KMS-11 (cell line): ENCODE measurements around the gene BTBD2.

ENCODE experiments used
- H2AFZ ChIP-seq: fragments of 200-600 bp; sonication (generic); 2 replicates; pipeline ENCODE4 v1.6.1; 2016; ENCODE audit warnings: antibody characterized with exemption, mixed run types, low read depth
- H3K27ac ChIP-seq: fragments of 200-600 bp; sonication (generic); 2 replicates; pipeline ENCODE4 v1.6.1; 2016; ENCODE audit warnings: mild to moderate bottlenecking, mixed run types
- H3K27me3 ChIP-seq: fragments of 200-600 bp; sonication (generic); 2 replicates; pipeline ENCODE4 v1.6.1; 2017; ENCODE audit warnings: mild to moderate bottlenecking, low read depth, mixed run types, moderate library complexity; ENCODE audit not compliant: insufficient read depth
- H3K36me3 ChIP-seq: fragments of 200-600 bp; sonication (generic); 2 replicates; pipeline ENCODE4 v1.6.1; 2017; ENCODE audit warnings: mild to moderate bottlenecking, mixed run types; ENCODE audit not compliant: insufficient read depth
- H3K4me1 ChIP-seq: fragments of 200-600 bp; sonication (generic); 2 replicates; pipeline ENCODE4 v1.6.1; 2016; ENCODE audit warnings: mild to moderate bottlenecking, low read depth, mixed run types; ENCODE audit not compliant: poor library complexity, severe bottlenecking
- H3K4me2 ChIP-seq: fragments of 200-600 bp; sonication (generic); 2 replicates; pipeline ENCODE4 v1.7.0; 2016; ENCODE audit warnings: mild to moderate bottlenecking, mixed run types
- H3K4me3 ChIP-seq: fragments of 200-600 bp; sonication (generic); IDR thresholded peaks from 2 replicates; pipeline ENCODE4 v1.6.1; 2017; ENCODE audit warnings: low read depth, low read length, mixed read lengths; ENCODE audit not compliant: insufficient read depth
- H3K79me2 ChIP-seq: fragments of 200-600 bp; sonication (generic); 2 replicates; pipeline ENCODE4 v1.6.1; 2016; ENCODE audit warnings: low read depth, mixed run types; ENCODE audit not compliant: insufficient read depth
- H3K9ac ChIP-seq: fragments of 200-600 bp; sonication (generic); 2 replicates; pipeline ENCODE4 v1.6.1; 2016; ENCODE audit warnings: mild to moderate bottlenecking, mixed run types
- H4K20me1 ChIP-seq: fragments of 200-600 bp; sonication (generic); 2 replicates; pipeline ENCODE4 v1.6.1; 2016; ENCODE audit warnings: mild to moderate bottlenecking, mixed run types; ENCODE audit not compliant: insufficient read depth
- CTCF ChIP-seq: fragments of 200-600 bp; sonication (generic); conservative IDR thresholded peaks from 2 replicates; pipeline ENCODE4 v1.6.1; 2017; ENCODE audit warnings: low read depth, mild to moderate bottlenecking, antibody characterized with exemption, low read length, moderate library complexity, mixed read lengths

Gene BTBD2

DNA sequence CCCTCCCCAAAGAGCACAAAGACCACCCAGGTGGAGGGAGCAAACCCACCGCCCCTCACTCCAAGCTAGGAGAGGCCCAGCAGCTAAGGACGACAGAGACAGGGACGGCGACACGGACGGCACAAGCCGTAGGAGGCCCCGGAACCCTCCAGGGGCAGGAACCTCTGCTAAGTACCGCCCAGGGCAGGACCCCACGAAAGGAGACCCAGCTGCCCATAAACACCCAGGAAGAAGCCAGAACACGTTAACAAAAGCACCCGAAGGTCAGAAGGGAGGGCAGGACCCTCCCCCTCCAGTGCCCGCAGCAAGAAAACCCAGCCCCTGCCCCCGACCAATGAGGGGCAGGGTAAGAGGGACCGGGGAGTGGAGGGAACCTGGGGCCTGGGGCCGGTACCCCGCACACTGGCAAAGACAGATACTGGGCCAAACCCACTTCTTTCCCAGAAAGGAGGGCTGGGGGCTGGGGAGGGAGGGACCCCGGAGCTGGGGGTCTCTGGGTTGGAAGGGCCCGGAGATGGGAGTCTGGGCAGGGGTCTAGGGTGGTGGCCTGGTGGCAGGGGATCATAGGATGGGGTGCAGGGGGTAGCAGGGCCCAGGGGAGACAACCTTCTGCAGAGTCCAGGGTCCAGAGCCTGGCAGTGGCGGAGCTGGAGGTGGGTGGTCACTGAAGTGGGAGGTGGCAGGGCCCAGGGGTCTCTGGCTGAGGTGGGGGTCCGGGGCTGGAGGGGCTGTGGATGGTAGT, 2.4 kb downstream of the BTBD2 start:
- Histone ChIP-seq H3K36me3 (no peaks in the 10 kb centered on the region), H3K79me2 (peaks cover 21% of the 10 kb centered on the region; the same call in 1 of the 2 replicates), H3K4me2 (no peak overlapping the region), H4K20me1 (no peaks in the 10 kb centered on the region), H3K27ac (no peak overlapping the region), H2AFZ (no peak overlapping the region), H3K4me1 (no peaks in the 10 kb centered on the region), H3K9ac (no peak overlapping the region), H3K27me3 (no peaks in the 10 kb centered on the region), H3K4me3 (no peak overlapping the region)
- no peak for TF ChIP-seq CTCF

DNA sequence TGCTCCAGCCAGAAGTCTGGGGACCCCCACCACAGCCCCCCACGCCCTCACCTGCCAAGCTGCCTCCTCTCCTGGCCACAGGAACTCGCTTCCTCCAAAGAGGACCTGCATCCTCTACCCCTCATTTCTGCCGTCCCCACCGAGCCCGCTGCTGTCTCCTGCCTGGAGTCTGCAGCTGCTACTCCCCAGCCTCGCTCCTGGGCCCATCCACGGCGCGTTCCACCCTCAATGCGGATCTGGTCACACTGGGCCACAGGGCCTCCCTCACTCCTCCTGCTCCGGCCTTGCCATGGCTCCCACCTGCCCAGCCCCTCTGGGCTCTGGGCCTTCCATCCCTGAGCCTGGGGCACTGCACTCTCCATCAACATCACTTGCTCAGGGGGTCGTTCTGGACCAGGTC, 4.3 kb downstream of the BTBD2 start:
- TF ChIP-seq CTCF, result no peak
- no peak overlapping the region for H3K4me3 ChIP-seq
- no peak overlapping the region for H3K9ac ChIP-seq

GRCh38 chr19:2010135-2010668, 5.3 kb downstream of the BTBD2 start:
- H3K27ac ChIP-seq, result no peak overlapping the region
- no peak for TF ChIP-seq CTCF
- H3K4me3 ChIP-seq, result no peak overlapping the region
- no peak overlapping the region for H3K4me2 ChIP-seq
- no peaks in the 10 kb centered on the region for H4K20me1 ChIP-seq
- peaks cover 28% of the 10 kb centered on the region; the same call in 1 of the 2 replicates for H3K79me2 ChIP-seq
- no peaks in the 10 kb centered on the region for H3K36me3 ChIP-seq
- no peak overlapping the region for H3K9ac ChIP-seq
- H2AFZ ChIP-seq, result no peak overlapping the region
- no peaks in the 10 kb centered on the region for H3K4me1 ChIP-seq
- H3K27me3 ChIP-seq, result no peaks in the 10 kb centered on the region

More for the DNA sequence above, 4.3 kb downstream of the BTBD2 start:
- H3K27ac ChIP-seq, result no peak overlapping the region
- no peaks in the 10 kb centered on the region for H3K27me3 ChIP-seq
- H3K4me2 ChIP-seq, result no peak overlapping the region
- peaks cover 28% of the 10 kb centered on the region; the same call in 1 of the 2 replicates for H3K79me2 ChIP-seq
- H2AFZ ChIP-seq, result no peak overlapping the region
- H3K4me1 ChIP-seq, result no peaks in the 10 kb centered on the region
- H3K36me3 ChIP-seq, result no peaks in the 10 kb centered on the region
- no peaks in the 10 kb centered on the region for H4K20me1 ChIP-seq

GRCh38 chr19:2003874-2004273, 11.6 kb downstream of the BTBD2 start:
- H3K36me3 ChIP-seq, result no peaks in the 10 kb centered on the region
- H4K20me1 ChIP-seq, result no peaks in the 10 kb centered on the region
- H3K27me3 ChIP-seq, result no peaks in the 10 kb centered on the region
- H3K4me1 ChIP-seq, result no peaks in the 10 kb centered on the region
- no peak overlapping the region for H3K27ac ChIP-seq
- TF ChIP-seq CTCF, result no peak
- no peak overlapping the region for H3K4me3 ChIP-seq
- no peak overlapping the region for H3K9ac ChIP-seq
- no peak overlapping the region for H2AFZ ChIP-seq
- peaks cover 8% of the 10 kb centered on the region; the same call in 1 of the 2 replicates for H3K79me2 ChIP-seq
- no peak overlapping the region for H3K4me2 ChIP-seq
